HFFc6 (cell line): ENCODE results near the gene NPAS3. TPM values are rescaled to one million over a fixed set of nuclear protein-coding genes. Genes with fewer than 3 reads are reported as not detected.

Experiments used
- DNase-seq: peaks from one replicate; pipeline ENCODE4 v3.0.0-alpha.2; 2018
- H3K27ac Mint-ChIP-seq: 2 replicates; pipeline ENCODE4 v1.8.0; 2020; ENCODE audit warnings: mild to moderate bottlenecking, mixed read lengths
- H3K27me3 Mint-ChIP-seq: 2 replicates; pipeline ENCODE4 v1.8.0; 2021; ENCODE audit warnings: mild to moderate bottlenecking, moderate library complexity, mixed read lengths; ENCODE audit not compliant: insufficient read depth
- H3K36me3 Mint-ChIP-seq: 2 replicates; pipeline ENCODE4 v1.8.0; 2021; ENCODE audit warnings: low read depth, mixed read lengths
- H3K4me1 Mint-ChIP-seq: 2 replicates; pipeline ENCODE4 v1.8.0; 2020; ENCODE audit warnings: low read depth, mixed read lengths
- H3K4me3 Mint-ChIP-seq: 2 replicates; pipeline ENCODE4 v1.8.0; 2020; ENCODE audit warnings: mild to moderate bottlenecking, moderate library complexity, mixed read lengths
- H3K9me3 Mint-ChIP-seq: 2 replicates; pipeline ENCODE4 v1.8.0; 2020; ENCODE audit warnings: mild to moderate bottlenecking, mixed read lengths
- total RNA-seq, 6 experiments: library from RNA; stranded (reverse); fragmentation: NEBNext Ultra II Directional; extraction: Animal tissue kit (Norgen Biotek cat#: 25700); gene quantifications; 2 replicates in 1 of 6; 3 replicates in 5 of 6; pipeline ENCODE4 v1.2.3, GENCODE V29; 2021
- TF ChIP-seq, protein P1 (sequence below): fragments of 200-600 bp; sonication (generic); IDR thresholded peaks from 2 replicates; pipeline ENCODE4 v1.5.0; 2021; ENCODE audit warnings: antibody characterized with exemption, mild to moderate bottlenecking

Gene NPAS3
- total RNA-seq, 6 experiments from 2014 or later = not detected

DNA sequence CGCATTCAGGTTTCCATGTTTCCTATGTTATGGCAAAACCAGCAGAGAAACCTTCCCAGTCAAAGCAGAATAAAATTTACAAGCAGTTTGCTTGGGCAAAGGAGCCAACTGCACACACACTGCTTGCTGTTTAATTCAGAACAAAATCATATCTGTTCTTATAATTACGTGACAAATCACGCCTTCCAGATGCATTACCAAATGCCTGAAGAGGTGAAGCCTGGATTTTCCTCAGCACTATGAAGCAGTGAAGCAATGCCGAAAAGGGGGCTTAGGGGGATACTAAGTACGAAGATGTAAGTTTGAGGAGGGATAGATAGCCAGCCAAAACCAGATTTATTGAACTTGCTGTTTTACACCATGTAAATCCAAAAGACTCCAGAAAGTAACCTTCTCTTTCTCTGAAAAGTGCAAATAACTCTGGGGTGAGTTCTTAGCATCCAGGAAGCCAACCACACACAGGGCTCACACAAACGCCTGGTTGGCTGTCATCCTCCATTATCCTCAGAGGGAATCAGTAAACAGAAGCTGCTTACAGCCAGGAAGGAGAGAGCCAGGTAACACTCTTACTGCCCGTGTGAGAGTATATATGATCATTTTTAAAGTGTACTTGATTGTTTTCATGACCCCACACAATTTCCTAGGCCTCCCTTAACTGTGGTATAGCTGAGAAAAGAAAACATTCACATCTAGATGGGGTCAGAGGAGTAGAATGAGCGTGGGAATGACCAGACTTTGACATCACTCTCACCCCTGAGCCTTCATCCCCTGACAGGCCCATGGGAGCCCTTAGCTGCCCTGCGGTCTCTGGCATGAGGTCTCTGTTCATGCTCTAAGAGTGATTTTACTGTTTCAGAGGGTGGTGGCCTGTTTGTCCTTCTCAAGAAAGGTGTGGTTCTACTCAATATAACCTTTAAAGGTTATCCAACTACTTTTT, 569.7 kb downstream of the NPAS3 start:
- DNase-seq = no peak
- no peaks in the 10 kb centered on the region; the same call in 1 of the 2 replicates for H3K4me1 Mint-ChIP-seq
- TF ChIP-seq, protein P1, sequence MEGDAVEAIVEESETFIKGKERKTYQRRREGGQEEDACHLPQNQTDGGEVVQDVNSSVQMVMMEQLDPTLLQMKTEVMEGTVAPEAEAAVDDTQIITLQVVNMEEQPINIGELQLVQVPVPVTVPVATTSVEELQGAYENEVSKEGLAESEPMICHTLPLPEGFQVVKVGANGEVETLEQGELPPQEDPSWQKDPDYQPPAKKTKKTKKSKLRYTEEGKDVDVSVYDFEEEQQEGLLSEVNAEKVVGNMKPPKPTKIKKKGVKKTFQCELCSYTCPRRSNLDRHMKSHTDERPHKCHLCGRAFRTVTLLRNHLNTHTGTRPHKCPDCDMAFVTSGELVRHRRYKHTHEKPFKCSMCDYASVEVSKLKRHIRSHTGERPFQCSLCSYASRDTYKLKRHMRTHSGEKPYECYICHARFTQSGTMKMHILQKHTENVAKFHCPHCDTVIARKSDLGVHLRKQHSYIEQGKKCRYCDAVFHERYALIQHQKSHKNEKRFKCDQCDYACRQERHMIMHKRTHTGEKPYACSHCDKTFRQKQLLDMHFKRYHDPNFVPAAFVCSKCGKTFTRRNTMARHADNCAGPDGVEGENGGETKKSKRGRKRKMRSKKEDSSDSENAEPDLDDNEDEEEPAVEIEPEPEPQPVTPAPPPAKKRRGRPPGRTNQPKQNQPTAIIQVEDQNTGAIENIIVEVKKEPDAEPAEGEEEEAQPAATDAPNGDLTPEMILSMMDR = no peak
- H3K27me3 Mint-ChIP-seq = no peaks in the 10 kb centered on the region; the same call in 1 of the 2 replicates
- peaks cover 11% of the 10 kb centered on the region; the same call in 1 of the 2 replicates for H3K9me3 Mint-ChIP-seq
- no peak overlapping the region for H3K4me3 Mint-ChIP-seq
- no peaks in the 10 kb centered on the region; the same call in 1 of the 2 replicates for H3K36me3 Mint-ChIP-seq
- no peak overlapping the region for H3K27ac Mint-ChIP-seq

GRCh38 chr14:33509454-33509853, 570.8 kb downstream of the NPAS3 start:
- TF ChIP-seq, protein P1 = no peak
- Mint-ChIP-seq H3K4me1 (no peaks in the 10 kb centered on the region; the same call in 1 of the 2 replicates), H3K9me3 (peaks cover 11% of the 10 kb centered on the region; the same call in 1 of the 2 replicates), H3K36me3 (no peaks in the 10 kb centered on the region; the same call in 1 of the 2 replicates), H3K4me3 (no peak overlapping the region), H3K27me3 (peaks cover 2% of the 10 kb centered on the region), H3K27ac (no peak overlapping the region)
- no peak for DNase-seq

GRCh38 chr14:33510063-33510481, 571.4 kb downstream of the NPAS3 start:
- no peak for DNase-seq
- Mint-ChIP-seq H3K4me1 (no peaks in the 10 kb centered on the region; the same call in 1 of the 2 replicates), H3K27me3 (peaks cover 2% of the 10 kb centered on the region), H3K4me3 (no peak overlapping the region), H3K9me3 (peaks cover 11% of the 10 kb centered on the region; the same call in 1 of the 2 replicates), H3K27ac (no peak overlapping the region), H3K36me3 (no peaks in the 10 kb centered on the region; the same call in 1 of the 2 replicates)
- TF ChIP-seq, protein P1 = no peak

GRCh38 chr14:33510991-33511390, 572.3 kb downstream of the NPAS3 start:
- H3K4me1 Mint-ChIP-seq = no peaks in the 10 kb centered on the region; the same call in 1 of the 2 replicates

DNA sequence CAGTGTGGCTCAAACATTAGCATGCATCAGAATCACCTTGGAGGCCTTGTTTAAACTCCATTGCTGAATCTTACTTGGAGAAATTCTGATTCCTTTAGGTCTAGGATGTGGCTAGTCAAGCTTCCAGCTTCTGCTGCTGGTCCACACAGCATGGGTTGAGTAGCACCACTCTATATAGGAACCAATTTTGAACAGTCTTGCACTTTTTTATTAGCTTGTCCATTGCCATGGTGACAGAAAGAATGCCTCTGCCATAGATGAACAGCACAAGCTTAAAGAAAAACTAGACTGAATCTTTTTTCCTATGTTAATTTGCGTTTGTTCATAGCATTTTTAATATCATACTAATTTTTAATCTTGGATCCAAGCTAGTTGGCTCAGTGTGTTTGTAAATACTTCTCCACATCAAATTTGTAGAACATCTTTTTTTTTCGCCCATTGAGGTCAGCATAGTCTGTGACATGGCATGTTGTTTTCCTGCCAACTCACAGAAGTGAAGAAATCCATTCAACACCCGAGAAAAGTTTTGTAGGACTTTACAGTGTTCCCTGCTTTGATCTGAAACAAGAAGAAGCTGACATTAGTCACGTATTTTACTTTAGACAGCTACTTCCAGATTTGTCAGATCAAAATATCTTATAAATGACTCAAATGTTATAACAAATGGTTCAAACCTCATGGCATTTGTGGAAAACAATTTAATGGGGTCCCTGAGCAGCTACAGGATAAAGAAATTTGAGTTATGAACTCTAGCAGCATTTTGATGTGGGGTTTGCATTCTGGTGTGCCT, 573.4 kb downstream of the NPAS3 start:
- peaks cover 2% of the 10 kb centered on the region for H3K27me3 Mint-ChIP-seq
- no peak overlapping the region for H3K4me3 Mint-ChIP-seq
- DNase-seq = peak; percentile 19
- H3K4me1 Mint-ChIP-seq = no peaks in the 10 kb centered on the region; the same call in 1 of the 2 replicates
- no peak overlapping the region for H3K27ac Mint-ChIP-seq
- H3K9me3 Mint-ChIP-seq = peaks cover under 1% of the 10 kb centered on the region; the same call in 1 of the 2 replicates
- TF ChIP-seq, protein P1 = no peak
- H3K36me3 Mint-ChIP-seq = no peaks in the 10 kb centered on the region

More at GRCh38 chr14:33510991-33511390, 572.3 kb downstream of the NPAS3 start:
- Mint-ChIP-seq H3K36me3 (no peaks in the 10 kb centered on the region; the same call in 1 of the 2 replicates), H3K27ac (no peak overlapping the region), H3K4me3 (no peak overlapping the region), H3K9me3 (peaks cover 6% of the 10 kb centered on the region; the same call in 1 of the 2 replicates), H3K27me3 (peaks cover 2% of the 10 kb centered on the region)
- no peak for DNase-seq
- TF ChIP-seq, protein P1 = no peak
